NCI-H1694 treated with DMSO at 0.1 percent for 48 hours (cell line): ENCODE results near the gene HAGH.

Experiments used
- DNase-seq: peaks from one replicate; lab custom pipeline; 2025; lab: John Stamatoyannopoulos, UW

HAGH gene

DNA sequence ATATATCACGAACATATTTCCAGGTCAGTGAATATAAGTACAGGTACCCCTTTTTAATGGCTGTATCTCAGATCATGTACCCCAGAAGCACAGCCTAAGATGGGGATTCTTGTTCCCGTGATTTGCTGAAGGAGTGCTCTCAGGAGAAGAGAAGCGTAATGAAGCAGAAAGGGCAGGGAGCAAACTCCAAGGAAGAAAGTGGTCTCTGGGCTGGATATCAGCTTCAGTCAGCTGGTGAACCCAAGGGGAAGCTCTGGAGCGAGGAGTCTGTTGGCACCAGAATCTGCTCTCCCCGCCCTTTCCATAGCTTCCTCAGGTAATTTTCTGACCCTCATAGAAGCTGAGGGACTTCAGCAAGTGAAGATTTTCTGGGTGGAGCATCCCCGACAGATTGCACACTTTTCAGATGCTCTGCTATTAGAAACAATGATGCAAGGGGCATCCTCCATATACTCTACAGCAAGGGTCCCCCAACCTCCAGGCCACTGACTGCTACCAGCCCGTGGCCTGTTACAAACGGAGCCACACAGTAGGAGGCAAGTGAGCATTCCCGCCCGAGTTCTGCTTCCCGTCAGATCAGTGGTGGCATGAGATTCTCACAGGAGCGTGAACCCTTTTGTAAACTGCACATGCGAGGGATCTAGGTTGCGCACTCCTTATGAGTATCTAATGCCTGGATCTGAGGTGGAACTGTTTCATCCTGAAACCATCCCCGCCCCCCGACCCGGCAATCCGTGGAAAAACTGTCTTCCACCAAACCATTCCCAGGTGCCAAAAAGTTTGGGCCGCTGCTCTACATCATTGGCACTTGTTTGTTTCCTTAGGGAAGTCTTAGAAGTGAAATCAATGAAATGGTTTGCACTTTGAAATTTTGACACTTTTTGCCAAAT lies 4.8 kb upstream of the HAGH start:
- DNase-seq, result no peak

DNA sequence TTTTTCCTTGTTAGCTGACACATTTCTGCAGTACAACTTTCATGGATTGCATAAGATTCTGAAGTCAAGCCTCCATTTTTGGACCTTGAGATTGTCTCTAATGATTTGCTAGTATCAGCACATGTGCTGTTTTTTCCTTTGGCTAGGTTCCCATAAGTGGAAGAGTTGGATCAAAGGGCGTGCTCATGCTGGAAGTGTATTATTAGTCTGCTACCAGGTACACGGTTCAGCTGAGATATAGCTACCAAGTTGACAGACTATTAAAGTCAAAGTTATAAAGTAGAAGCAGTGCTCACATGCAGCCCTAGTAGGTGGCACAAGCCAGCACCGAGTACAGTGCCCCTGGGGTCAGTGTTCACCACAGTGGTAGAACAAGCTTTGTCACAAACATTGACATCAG lies 3.6 kb upstream of the HAGH start:
- no peak for DNase-seq

GRCh38 chr16:1828645-1829410 lies 2.2 kb upstream of the HAGH start:
- no peak for DNase-seq

DNA sequence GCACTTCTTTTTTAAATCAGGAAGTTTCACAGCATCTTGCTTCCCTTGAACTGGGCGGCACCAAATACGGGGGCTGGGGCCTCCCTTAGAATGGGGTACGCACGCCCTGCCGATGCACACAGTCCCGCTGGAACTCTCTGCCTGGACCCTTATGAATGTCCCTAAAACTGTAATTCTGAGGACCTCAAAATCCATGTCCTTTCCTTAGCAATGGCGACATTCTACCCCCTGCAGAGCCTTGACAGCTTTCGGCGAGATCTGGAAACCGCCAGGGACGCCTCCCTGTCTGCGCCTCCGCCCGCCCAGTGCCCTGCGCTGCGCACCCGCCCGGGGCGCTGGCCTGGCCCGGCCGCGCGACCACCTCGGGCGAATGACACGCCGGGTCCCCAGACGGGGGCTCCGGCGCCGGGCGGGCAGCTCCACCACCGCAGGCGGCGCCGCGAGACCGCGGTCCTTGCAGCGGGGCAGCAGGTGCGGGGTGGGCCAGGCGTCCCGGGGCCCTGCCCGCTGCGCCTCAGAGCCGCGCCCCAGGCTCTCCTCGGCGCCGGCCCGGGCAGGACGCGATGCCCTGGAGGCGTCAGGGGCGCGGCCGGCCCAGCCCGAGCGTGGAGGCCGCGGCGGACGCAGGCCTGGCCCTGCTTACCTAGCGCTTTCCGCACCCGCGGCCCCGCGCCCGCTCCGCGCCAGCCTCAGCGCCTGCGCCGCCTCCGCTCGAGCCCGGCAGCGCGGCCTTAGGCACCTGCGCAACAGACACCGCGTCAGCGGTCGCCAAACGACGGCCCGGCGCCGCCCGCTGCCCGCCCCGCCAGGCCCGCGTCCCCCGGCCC lies 548 bp downstream of the HAGH start:
- DNase-seq, result no peak

GRCh38 chr16:1825381-1825863 lies 1.2 kb downstream of the HAGH start:
- no peak for DNase-seq

GRCh38 chr16:1823821-1824220 lies 2.8 kb downstream of the HAGH start:
- peak; percentile 15 for DNase-seq

- no peak for DNase-seq
Measured at GRCh38 chr16:1822801-1823200, 3.8 kb downstream of the HAGH start.

- no peak for DNase-seq
Measured at GRCh38 chr16:1821861-1822611, 4.6 kb downstream of the HAGH start.

GRCh38 chr16:1820946-1821290 lies 5.7 kb downstream of the HAGH start:
- no peak for DNase-seq

DNA sequence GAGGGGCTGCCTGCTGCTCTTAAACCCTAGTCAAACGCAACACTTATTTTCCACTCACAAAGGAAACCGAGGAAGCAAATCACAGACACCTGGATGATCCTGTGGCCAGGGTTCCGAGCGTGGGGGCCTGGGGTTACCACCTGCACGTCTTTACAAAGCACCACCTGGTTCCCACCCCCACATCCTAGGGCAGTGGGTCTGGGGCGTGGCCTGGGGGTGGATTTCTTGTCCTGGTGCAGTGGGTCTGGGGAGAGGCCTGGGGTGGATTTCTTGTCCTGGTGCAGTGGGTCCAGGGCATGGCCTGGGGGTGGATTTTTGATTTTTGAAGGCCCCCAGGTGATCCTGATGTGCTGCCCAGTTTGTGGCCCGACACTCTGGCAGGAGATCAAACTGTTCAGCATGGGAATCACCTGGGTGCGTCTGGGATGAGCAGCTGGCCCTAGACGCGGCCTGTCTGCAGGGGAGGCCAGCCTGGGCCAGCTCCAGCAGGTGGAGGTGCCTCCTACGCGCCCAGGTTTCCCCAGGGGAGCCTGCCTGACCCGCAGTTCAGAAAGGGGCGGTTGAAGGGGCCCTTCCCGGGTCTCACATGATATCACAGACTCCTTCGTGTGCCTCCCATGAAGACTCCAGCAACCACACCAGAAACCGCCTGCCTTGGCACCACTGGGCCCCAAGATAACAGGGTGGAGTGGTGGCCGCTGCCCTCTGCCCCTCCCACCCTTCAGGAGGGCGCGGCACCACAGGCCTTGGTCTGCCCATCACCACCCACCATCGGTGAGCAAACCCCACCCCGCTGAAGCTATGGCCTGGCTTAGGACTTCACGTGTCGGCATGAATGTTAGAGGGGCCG lies 6.3 kb downstream of the HAGH start:
- DNase-seq, result no peak

DNA sequence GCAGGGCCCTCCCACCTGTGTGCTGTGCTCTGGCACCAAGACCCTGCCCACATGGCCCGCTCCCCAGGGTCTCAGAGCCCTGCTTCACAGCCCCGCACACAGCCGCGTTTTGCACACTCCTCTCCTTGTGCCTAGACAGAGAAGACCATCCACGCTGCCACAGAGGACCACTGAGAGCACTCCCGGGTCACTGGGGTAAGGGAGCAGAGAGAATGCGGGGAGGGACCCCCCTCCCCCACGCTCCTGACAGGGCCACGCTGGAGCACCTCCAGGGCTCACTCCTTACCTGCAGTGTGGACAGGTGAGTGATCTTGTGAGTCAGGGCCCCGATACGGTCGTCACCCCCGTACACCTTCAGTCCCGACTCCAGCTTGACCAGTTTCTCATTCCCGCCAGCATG lies 7.0 kb downstream of the HAGH start:
- DNase-seq, result no peak

DNA sequence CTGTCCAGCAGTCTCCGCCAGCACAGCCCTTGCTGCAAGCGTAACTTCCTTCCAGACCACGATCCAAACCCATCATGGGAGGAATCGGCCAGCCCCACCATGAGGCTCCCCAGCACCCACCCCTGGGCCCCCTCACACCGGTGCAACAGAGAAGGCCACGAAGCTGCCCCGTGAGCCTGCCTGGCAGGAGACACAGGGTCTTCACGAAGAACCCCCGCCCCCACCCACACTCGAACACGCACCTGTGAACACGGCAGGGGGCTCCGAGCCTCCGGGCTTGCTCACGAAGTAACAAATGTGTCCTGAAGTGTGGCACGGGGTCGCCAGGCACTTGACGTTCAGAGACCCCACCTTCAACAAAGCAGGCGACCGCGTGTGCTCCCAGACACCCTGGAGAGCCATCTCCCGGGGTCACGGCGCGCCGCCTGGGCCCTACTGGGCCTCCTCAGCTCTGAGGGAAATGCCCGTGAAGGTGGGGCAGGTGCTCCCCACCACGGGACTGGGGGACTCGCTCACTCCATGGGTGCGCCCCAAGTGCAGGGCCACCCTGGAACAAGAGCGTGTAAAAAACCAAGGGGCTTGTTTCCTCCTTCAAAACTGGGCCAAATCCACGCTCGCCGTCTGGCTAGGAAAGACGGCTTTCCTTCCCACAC lies 7.6 kb downstream of the HAGH start:
- no peak for DNase-seq

GRCh38 chr16:1818204-1818872 lies 8.3 kb downstream of the HAGH start:
- no peak for DNase-seq

GRCh38 chr16:1817716-1818115 lies 8.9 kb downstream of the HAGH start:
- DNase-seq, result no peak

DNA sequence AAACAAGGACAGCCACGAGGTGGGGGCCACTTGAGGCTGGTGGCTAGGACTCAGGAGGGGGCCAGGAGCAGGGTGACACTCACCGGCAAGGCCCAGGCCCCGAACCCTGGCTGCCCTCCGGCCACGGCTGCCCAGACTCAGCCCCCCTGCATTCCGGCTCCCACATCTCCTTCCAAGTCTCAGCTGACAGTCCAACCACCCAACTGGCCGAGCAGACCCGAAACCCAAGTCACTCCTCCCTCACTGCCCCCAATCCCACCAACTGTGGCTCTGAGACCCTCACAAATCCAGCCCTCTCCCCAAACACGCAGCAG lies 9.4 kb downstream of the HAGH start:
- no peak for DNase-seq

DNA sequence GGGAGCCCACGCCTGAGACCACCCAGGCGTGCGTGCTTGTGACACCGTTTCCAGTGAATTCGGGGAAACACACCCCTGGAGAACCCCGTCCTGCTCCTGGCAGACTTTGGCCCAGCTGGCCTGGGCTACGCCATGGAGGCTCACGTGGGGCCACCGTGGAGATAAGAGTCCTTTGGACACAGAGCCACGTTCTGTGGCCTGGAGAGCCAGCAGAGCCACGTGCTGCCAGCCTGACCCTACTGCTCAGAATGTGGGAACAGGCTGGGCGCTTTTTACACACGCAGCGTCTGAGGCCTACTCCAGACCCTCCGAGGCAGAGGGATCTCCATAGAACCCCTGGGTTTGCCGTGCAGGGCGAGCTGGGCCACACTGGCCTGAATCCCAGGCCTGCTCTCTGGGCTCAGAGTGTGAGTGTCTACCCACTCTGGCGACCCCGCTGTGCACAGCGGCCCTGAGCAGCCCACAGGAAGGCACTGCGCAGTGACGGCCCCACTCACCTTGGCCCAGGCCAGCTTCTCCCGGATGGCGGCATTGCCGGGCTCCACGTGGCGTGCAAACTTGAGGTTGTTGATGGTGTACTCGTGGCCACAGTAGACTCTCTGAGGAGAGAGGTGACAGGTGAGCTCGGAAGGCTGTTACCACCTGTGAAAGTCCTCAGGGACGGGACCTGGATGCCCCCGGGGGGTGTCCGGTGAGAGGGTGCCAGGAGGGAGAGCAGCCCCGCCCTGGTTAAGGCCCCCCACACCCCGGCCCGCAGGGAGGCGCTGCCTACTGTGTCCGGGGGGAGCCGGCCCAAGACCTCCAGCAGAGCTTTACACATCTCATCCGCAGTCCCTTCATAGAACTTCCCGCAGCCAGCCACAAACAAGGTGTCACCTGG lies 10.0 kb downstream of the HAGH start:
- DNase-seq, result no peak

DNA sequence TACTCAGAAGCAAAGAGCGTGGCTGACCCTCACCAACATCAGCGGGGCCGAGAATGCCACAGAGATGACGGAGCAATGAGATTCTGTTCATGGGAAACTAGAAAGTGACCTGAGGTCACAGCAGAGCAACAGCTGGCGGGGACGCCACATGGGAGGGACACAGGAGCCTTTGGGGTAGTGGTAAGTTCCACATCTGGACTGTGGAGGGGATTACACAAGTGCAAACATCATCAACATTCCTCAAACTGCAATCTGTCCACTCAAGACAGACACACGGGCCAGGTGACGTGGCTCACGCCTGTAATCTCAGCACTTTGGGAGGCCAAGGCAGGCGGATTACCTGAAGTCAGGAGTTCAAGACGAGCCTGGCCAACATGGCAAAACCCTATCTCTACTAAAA lies 11.2 kb downstream of the HAGH start:
- DNase-seq, result no peak

DNA sequence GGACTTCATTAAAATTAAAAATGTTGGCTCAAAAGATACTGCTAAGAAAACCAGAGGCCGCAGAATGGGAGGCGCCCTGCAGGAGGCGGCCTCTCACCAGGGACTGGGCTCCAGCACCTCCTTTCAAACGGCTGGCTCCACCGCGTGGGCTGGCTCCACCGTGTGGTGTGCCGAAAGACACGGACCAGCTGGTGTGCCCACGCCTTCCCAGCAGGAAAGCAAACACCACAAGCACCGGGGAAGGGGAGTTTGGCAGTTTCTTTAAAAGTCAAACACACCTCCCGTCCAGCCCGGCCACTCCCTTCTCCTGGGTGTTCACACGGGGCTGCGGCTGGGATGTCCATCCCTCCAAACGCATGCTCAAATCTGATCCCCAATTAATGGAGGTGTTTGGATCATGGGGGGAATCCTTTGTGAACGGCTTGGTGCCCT lies 13.9 kb downstream of the HAGH start:
- DNase-seq, result peak; percentile 11

DNA sequence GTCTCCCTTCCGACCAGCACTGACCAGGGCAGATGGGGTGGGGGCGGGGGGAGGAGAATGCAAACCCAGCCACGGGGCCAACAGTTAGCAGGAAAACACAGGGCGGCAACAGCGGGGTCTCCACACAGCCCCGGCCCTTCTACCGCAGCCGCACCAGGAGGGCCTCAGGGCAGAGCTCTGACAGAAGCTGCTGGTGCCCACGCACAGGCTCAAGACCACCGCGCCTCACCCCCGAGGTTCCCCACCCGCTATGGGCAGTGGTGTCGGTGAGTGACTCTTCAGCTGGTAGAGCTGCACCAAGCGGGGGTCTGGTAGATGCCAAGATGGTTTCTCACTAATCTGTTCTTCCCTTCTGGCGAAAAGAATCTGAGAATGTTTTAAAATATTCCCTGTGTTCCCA lies 16.1 kb downstream of the HAGH start:
- no peak for DNase-seq
